ENCODE measurements around the gene KRT6C.
"Not testable (repeated sequence)": the region's sequence is repeated elsewhere in the genome, so short reads cannot be mapped to it uniquely, and the experiment has no call there.

KRT6C gene

DNA sequence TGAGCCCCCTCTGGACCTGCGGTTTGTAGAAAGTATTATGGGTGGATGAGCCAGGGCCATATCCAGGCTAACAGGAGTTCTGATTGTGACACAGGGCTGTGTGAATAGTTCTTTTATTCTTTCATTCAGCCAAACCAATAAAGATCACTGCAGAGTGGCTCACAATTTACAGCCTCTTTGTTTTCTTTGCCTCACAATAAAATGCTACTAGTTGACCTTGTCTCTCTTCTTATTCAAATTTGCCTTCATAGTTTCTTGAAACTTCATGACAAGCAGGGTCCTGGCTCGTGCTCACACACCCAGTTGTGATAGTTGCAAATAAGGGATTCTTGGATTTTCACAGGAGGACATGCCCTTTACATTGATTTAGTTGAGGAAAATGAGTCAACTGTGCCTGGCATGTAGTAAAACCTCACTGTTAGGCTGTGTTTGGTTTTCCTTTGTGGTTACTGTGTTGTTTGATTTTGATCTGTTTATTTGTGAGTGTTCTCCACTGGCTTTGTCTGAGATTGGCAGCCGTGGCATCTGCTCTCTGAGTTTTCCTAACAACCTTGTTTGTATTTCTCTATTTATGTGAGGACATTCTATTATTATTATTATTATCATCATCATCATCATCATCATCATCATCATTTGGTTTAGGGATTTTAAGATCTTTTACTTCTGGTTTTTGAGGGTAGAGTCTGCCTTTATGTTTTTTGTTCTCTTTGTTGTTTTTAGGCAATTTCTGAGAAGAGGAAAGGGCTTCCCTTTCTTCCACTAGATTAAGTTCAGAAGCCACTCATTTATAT, 19.0 kb downstream of the KRT6C start:
- no peak for DNase-seq

DNA sequence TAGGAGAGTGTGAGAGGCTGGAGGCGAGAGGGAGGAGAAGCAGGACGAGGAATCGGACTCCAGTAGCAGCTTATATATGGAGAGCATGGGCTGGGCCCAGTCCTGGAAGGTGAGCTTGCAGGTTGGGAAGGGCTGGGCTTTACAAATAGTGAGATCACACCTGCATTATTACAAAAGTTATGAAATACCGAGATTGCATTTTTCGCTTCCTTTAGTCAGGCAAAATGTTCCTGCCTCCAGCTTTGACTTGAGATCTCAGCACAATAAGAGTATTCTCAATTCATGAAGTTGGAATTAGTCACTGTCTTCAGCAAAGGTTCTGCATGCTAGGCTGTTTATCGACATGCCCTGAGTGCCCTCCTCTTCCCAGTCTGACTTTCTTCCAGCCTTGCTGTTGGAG, 21.5 kb downstream of the KRT6C start, which contains the start of gene KRT6B:
Gene KRT6B (minus strand): TSS at position 46 of the 400 bp plus-strand sequence. CDS start 68 bp downstream, outside the sequence.
- DNase-seq = no peak

- no peak for DNase-seq
Observed at GRCh38 chr12:52448228-52448627, 25.4 kb downstream of the KRT6C start.

GRCh38 chr12:52447196-52447595, 26.4 kb downstream of the KRT6C start:
- not testable (repeated sequence) for DNase-seq

GRCh38 chr12:52446367-52447045, 27.1 kb downstream of the KRT6C start:
- no peak for DNase-seq

GRCh38 chr12:52445876-52446275, 27.7 kb downstream of the KRT6C start:
- DNase-seq = no peak

- no peak for DNase-seq
Observed at GRCh38 chr12:52444647-52445595, 28.7 kb downstream of the KRT6C start.

- DNase-seq = no peak
Observed at GRCh38 chr12:52443966-52444365, 29.6 kb downstream of the KRT6C start.

DNA sequence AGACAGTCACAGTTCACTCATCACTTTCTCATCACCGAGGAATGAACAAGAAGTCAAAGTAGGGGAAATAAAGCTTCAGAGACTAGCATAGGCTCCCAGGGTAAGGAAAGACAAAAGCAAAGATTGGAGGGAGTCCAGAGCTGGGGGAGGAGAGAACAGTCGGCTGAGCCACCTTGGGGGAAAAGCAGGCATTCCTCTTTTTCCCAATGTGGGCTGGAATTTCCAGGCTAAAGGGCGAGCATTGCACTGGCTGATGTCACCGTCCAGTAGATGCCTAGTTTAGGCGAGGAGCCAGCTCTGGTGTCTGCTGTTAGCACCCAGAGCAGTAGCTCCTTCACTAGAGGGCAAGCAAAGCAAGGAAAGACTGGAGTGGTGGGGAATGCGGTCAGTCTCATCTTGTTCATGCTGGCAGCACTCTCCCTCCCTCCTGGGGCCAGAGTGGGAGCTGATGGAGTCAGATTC, 31.0 kb downstream of the KRT6C start:
- peak; percentile 92 for DNase-seq

GRCh38 chr12:52441320-52441911, 32.2 kb downstream of the KRT6C start:
- DNase-seq = peak; percentile 19

GRCh38 chr12:52440821-52441319, 32.7 kb downstream of the KRT6C start:
- peak; percentile 58 for DNase-seq

- DNase-seq = no peak
Observed at GRCh38 chr12:52439845-52440244, 33.8 kb downstream of the KRT6C start.

- no peak for DNase-seq
Observed at GRCh38 chr12:52439420-52439819, 34.2 kb downstream of the KRT6C start.

- DNase-seq = no peak
Observed at GRCh38 chr12:52438305-52439301, 35.0 kb downstream of the KRT6C start.

DNA sequence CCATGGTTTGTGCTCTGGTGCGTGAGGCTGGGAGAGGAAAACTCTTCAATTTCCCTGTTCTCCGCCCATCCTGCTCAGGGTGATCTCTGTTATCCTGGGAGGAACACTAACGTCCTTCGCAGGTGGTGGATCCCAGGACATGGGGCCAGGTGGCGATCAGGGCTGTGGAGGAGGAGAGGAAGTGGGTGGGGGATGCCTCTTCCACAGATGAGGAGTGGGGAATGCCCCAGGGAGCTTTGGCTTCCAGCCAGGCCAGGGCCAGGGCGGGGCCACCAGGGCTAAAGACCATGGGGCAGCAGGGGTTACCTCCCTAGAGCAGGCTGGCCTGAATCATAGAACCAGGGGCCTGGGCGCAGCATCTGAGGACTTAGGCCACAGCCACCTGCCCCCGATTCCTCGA, 36.1 kb downstream of the KRT6C start:
- DNase-seq = no peak

DNA sequence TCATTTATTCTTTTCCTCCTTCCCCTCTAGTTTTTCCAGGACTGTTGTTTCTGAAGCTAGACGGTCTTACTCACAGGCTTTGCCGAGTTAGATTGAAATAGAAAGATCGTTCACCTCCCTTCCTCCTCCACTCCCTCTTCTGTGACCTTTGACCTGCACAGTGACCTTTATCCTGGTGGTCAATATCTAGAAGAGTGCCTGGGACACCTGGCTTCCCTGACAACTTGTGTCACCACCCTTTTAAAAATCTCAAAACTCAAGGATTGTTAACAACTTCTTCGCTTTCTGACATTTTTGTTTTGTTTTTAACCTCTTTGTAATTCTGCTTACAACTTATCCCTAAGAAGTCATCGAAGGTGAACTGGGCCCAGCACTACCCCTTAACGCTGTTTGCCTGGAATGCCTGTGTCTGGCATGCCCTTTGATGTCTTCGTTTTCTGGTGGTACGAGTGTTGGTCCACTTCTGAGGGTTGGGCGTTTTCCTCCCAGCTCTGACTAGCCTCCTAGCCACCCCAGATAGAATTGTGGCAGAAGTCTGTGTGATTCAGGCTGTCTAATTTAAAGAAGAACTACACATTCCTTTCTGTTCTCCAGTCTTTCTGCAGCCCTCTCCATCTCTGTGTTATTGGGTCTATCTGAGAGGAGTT, 36.7 kb downstream of the KRT6C start:
- DNase-seq = no peak

GRCh38 chr12:52436000-52436827, 37.4 kb downstream of the KRT6C start:
- no peak for DNase-seq

- no peak for DNase-seq
Observed at GRCh38 chr12:52435659-52435999, 38.0 kb downstream of the KRT6C start.

DNA sequence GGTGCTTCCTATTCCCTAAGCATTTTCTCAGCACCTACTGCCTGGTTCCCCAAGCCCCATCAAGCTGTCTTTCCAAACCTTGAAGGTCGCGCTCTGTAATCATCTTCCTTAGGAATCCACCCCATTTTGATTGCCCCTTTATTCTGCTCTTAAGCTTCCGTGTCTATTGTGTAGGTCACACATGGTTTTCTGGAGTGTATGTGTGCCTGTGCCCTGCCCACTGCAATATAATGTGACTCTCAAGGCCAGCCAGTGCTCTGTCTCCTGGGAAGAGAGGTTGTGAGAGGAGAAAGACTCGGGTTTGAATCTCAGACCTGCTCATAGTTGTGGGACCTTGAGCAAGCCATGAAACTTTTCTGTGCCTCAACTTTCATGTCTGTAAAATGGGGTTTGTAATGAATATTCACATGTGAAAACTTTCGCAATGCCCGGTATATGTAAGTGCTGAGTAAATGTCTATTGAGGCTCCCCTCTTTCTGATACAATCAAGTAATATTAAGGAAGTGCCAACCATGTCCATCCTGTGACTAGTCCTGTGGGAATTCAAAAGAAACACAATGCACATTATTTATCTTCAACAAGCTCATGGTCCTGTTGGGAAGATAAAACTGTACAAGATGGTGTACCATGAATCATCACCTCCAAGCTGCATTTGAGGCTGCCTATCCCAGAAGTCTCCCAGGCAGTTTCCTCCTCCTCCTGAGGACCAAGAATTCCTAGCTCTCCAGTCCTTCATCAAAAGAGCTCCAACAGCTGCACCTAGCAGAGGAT, 38.7 kb downstream of the KRT6C start:
- no peak for DNase-seq

Data from fibroblast of skin of scalp (primary cell).